ENCODE measurements around the gene ELANE.
"Not testable (repeated sequence)": the region's sequence is repeated elsewhere in the genome, so short reads cannot be mapped to it uniquely, and the experiment has no call there.

ELANE gene

GRCh38 chr19:842802-843179, 9.3 kb upstream of the ELANE start:
- not testable (repeated sequence) for DNase-seq (ENCODE audit: low spot score)

GRCh38 chr19:843180-843835, 8.8 kb upstream of the ELANE start:
- DNase-seq (ENCODE audit: low spot score), result no peak

- no peak for DNase-seq (ENCODE audit: low spot score)
These were observed 8.1 kb upstream of the ELANE start for GRCh38 chr19:843836-844545.

DNA sequence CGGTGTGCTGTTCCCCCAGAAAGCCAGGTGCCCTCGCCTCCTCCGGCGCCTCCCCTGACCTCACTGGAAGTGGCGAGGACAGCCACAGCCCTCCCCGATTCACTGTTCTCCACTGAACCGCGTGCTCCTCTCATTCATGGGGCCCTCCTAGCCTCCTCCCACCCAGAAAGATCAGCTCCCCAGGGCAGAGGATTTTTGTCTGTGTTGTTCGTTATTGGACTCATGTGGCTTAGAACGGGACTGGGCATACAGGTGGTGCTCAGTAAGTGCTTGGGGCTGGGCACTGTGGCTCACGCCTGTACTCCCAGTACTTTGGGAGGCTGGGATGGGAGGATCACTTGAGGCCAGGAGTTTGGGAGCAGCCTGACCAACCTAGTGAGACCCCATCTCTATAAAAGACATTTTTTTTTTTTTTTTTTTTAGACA, 7.5 kb upstream of the ELANE start:
- no peak for DNase-seq (ENCODE audit: low spot score)

- no peak for DNase-seq (ENCODE audit: low spot score)
These were observed 6.2 kb upstream of the ELANE start for GRCh38 chr19:845707-846521.

- DNase-seq (ENCODE audit: low spot score), result no peak
These were observed 3.6 kb upstream of the ELANE start for GRCh38 chr19:848386-848921.

GRCh38 chr19:849195-849594, 2.9 kb upstream of the ELANE start:
- not testable (repeated sequence) for DNase-seq (ENCODE audit: low spot score)

DNA sequence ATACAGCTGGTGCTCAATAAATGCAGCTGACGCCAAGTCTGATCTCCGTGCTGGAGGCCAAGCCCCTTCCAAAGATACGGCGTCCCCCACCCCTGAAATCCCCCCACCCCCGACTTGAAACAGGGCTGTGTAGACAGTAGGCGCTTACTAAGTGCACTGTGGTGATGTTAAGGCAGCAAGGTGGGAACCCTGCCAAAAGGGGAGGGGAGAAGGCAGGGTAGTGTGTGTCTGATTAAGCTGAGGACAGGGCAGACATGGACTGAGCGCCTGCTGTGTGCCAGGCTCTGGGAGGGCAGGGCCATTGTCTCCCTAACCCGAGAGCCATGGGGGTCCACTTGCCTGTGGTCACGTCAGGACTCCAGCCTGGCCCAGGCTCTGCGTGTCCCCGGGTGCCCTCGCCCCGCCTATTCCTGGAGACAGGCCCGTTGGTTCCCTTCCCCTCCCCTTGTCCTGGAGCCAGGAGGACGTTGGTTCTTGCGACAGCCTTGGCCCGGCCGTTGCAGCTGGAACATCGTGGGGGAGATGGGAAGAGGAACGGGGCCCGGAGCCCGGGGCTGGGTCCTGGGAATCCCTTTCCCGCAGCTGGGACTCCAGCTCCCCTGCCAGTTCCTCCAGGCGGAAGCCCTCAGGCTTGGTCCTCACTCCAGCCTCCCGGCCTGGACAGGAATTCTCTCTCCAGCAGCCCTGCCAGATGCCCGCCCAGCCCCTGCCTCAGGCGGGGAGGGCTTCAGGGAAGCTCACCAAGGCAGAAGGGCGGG, 1.7 kb upstream of the ELANE start:
- no peak for DNase-seq (ENCODE audit: low spot score)

DNA sequence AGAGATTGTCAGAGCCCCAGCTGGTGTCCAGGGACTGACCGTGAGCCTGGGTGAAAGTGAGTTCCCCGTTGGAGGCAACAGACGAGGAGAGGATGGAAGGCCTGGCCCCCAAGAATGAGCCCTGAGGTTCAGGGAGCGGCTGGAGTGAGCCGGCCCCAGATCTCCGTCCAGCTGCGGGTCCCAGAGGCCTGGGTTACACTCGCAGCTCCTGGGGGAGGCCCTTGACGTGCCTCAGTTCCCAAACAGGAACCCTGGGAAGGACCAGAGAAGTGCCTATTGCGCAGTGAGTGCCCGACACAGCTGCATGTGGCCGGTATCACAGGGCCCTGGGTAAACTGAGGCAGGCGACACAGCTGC, 1.1 kb upstream of the ELANE start:
- no peak for DNase-seq (ENCODE audit: low spot score)

- no peak for DNase-seq (ENCODE audit: low spot score)
These were observed 997 bp downstream of the ELANE start for GRCh38 chr19:853014-853585.

GRCh38 chr19:853614-854220, 1.6 kb downstream of the ELANE start:
- DNase-seq (ENCODE audit: low spot score), result not testable (repeated sequence)

GRCh38 chr19:854549-854948, 2.4 kb downstream of the ELANE start:
- DNase-seq (ENCODE audit: low spot score), result no peak

DNA sequence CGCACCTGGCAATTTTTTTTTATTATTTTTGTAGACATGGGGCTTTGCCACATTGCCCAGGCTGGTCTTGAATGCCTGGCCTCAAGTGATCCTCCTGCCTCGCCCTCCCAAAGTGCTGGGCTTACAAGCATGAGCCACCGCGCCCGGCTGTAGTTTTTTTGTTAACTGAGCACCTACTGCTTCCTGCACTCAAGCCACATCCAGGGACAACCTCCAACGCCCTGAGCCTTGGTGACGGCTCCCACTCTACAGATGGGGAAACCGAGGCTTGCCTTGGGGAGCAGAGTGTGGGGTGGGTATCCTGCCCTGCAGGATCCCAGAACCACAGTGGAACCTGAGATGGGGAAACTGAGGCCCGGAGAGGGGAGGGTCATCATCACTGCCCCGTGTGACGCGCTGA, 3.0 kb downstream of the ELANE start:
- DNase-seq (ENCODE audit: low spot score), result no peak

- no peak for DNase-seq (ENCODE audit: low spot score)
These were observed 3.5 kb downstream of the ELANE start for GRCh38 chr19:855566-856120.

GRCh38 chr19:858284-858683, 6.2 kb downstream of the ELANE start:
- no peak for DNase-seq (ENCODE audit: low spot score)

DNA sequence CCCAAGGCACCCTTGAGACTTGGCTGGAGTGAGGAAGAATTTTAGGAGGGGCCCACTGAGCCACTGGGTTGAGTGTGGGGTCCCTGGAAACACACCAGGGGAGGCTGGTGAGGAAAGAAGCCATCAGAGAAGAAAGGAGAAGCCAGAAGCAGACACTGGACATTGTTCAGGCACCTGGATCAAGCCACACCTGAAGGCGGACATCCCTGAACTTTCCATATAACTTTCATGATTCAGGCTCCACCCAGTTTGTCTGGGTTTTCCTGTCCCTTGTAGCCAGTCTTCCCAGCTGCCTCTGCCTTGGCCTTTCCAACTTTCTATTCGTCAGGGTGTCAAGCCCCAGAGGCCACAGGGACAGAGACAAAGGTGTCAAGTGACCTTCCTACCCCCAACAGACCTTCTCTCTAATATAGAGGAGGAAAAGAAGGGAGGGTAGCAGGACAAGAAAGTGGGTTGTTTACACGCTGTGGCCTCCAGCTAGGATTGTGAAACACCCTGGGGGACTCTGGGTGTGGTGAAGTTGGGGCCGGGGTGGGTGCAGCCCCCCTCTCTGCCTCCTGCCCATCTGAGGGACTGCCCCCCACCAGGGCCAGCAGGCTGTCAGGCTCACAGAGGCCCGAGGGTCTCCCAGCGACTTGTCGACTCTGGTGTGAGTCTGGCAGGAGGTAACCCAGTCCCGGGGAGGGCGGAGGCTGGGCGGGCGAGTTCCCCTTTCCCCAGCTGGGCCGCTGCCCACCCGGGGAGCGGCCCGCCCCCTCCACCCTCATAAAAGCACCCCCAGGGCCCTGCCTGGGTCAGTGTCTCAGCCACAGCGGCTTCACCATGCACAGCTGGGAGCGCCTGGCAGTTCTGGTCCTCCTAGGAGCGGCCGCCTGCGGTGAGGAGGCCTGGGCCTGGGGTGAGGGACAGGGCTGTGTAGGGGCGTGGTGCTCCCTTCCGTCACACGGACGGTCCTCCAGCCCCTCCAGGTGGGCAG, 7.1 kb downstream of the ELANE start, which contains the start of gene CFD:
Gene CFD, plus strand, starts transcription at position 797 of the 976 bp plus-strand sequence. Its CDS starts 26 bp downstream, at position 823.
- DNase-seq (ENCODE audit: low spot score), result no peak

GRCh38 chr19:861141-861755, 9.1 kb downstream of the ELANE start:
- no peak for DNase-seq (ENCODE audit: low spot score)

- DNase-seq (ENCODE audit: low spot score), result no peak
These were observed 9.9 kb downstream of the ELANE start for GRCh38 chr19:861756-862580.

Measured in kidney capillary endothelial cell (primary cell).